GM12878 (cell line): ENCODE data around the gene HMHB1. TPM values are rescaled to one million over a fixed set of nuclear protein-coding genes. Genes with fewer than 3 reads are reported as not detected.

Experiments used
- ATAC-seq: fragments of 200-7000 bp; cut with Tn5 transposase; 3 replicates; pipeline ENCODE4 v1.9.1; 2020; ENCODE audit warnings: mild to moderate bottlenecking, moderate library complexity
- BruUV-seq: library from RNA; stranded (reverse); fragments of 400-500 nt; replicated peaks from 2 replicates; lab custom pipeline; 2021; lab: Mats Ljungman, UMichigan
- CTCF ChIA-PET: fragments of 300-600 bp; sonication (Branson Sonifier 250); formaldehyde crosslinking; extraction: SDS; loops from one replicate; lab custom pipeline; 2021; ENCODE audit warnings: inconsistent platforms; lab: Yijun Ruan, JAX
- POLR2A ChIA-PET: fragments of 350-600 bp; formaldehyde crosslinking; extraction: SDS; loops from one replicate; lab custom pipeline; 2021; ENCODE audit warnings: inconsistent platforms; lab: Charles Lee
- RAD21 ChIA-PET: fragments of 300-600 bp; sonication (Branson Sonifier 250); formaldehyde crosslinking; loops from one replicate; lab custom pipeline; 2023; ENCODE audit warnings: antibody characterized with exemption; ENCODE audit not compliant: unreplicated experiment; lab: Charles Lee
- SMC1A ChIA-PET: fragments of 300-600 bp; sonication (Branson Sonifier 250); formaldehyde crosslinking; loops from one replicate; lab custom pipeline; 2023; ENCODE audit not compliant: unreplicated experiment, uncharacterized antibody; lab: Charles Lee
- DNase-seq: peaks from one replicate; pipeline ENCODE4 v3.0.0-alpha.2; 2011; ENCODE audit warnings: low read depth, low spot score
- FAIRE-seq: peaks from 3 replicates; lab custom pipeline; 2011; peaks lifted over from hg19 to GRCh38; lab: Jason Lieb, UNC
- H2AFZ ChIP-seq: 2 replicates; pipeline ENCODE4 v1.6.0; 2011; ENCODE audit warnings: low read depth, low read length, control low read depth; ENCODE audit not compliant: control insufficient read depth
- H3K27ac ChIP-seq: 2 replicates; pipeline ENCODE4 v1.5.1; 2011; ENCODE audit warnings: control low read depth; ENCODE audit not compliant: control insufficient read depth, insufficient read depth
- H3K27me3 ChIP-seq, 2 experiments: replicated peaks in 1 of 2; 2 replicates each; pipeline versions ENCODE4 v1.6.0 to v1.6.1; 2011; ENCODE audit warnings: low read length in 1 of 2; ENCODE audit not compliant: control insufficient read depth in 2 of 2, insufficient read depth in 2 of 2
- H3K36me3 ChIP-seq, 2 experiments: 2 replicates each; pipeline ENCODE4 v1.5.1; 2011; ENCODE audit warnings: low read length in 1 of 2; ENCODE audit not compliant: control insufficient read depth in 2 of 2, insufficient read depth in 2 of 2
- H3K4me1 ChIP-seq: 2 replicates; pipeline ENCODE4 v1.6.1; 2011; ENCODE audit warnings: mild to moderate bottlenecking, low read length, moderate library complexity, mixed read lengths; ENCODE audit not compliant: control insufficient read depth, insufficient read depth
- H3K4me2 ChIP-seq: 2 replicates; pipeline ENCODE4 v1.6.0; 2011; ENCODE audit warnings: control low read depth; ENCODE audit not compliant: control insufficient read depth, insufficient read depth
- H3K4me3 ChIP-seq: fragments of 200-600 bp; sonication (generic); 2 replicates; pipeline ENCODE4 v1.5.1; 2016
- H3K79me2 ChIP-seq: 2 replicates; pipeline ENCODE4 v1.6.0; 2011; ENCODE audit warnings: low read length; ENCODE audit not compliant: control insufficient read depth, insufficient read depth
- H3K9ac ChIP-seq: 2 replicates; pipeline ENCODE4 v1.8.0; 2011; ENCODE audit warnings: low read length, control low read depth, mixed read lengths; ENCODE audit not compliant: control insufficient read depth, insufficient read depth
- H3K9me3 ChIP-seq: replicated peaks from 3 replicates; pipeline ENCODE4 v1.5.1; 2011; ENCODE audit warnings: mild to moderate bottlenecking, low read length; ENCODE audit not compliant: control insufficient read depth, insufficient read depth
- H4K20me1 ChIP-seq: 2 replicates; pipeline ENCODE4 v1.6.0; 2011; ENCODE audit not compliant: control insufficient read depth, insufficient read depth
- CBFB ChIP-seq: IDR thresholded peaks from 2 replicates; pipeline ENCODE4 v1.6.1; 2016; ENCODE audit warnings: antibody characterized with exemption, low read depth
- ETV6 ChIP-seq, 2 experiments: fragments of 450-650 bp in 1 of 2; IDR thresholded peaks in 1 of 2; conservative IDR thresholded peaks in 1 of 2; 2 replicates each; pipeline ENCODE4 v1.6.1; 2014; ENCODE audit warnings: antibody characterized with exemption in 1 of 2, borderline replicate concordance in 1 of 2, low read depth in 1 of 2, mild to moderate bottlenecking in 1 of 2, moderate library complexity in 1 of 2
- FOXM1 ChIP-seq: IDR thresholded peaks from 2 replicates; pipeline ENCODE4 v1.6.1; 2012; ENCODE audit warnings: low read depth, mild to moderate bottlenecking, inconsistent platforms, low read length, moderate library complexity
- HDAC2 ChIP-seq: fragments of 200-600 bp; sonication (generic); IDR thresholded peaks from 2 replicates; pipeline ENCODE4 v1.6.1; 2017
- NFYB ChIP-seq: IDR thresholded peaks from 2 replicates; pipeline ENCODE4 v1.6.1; 2011; ENCODE audit warnings: low read depth, mild to moderate bottlenecking, low read length, improper control_type of control experiment, moderate library complexity; ENCODE audit not compliant: insufficient read depth
- POLR2A ChIP-seq: IDR thresholded peaks from 2 replicates; pipeline ENCODE4 v1.6.1; 2011; ENCODE audit warnings: low read depth, mild to moderate bottlenecking, low read length
- TCF3 ChIP-seq: IDR thresholded peaks from 2 replicates; pipeline ENCODE4 v1.6.1; 2012; ENCODE audit warnings: low read depth, mild to moderate bottlenecking, low read length, borderline replicate concordance; ENCODE audit not compliant: insufficient read depth
- USF2 ChIP-seq: IDR thresholded peaks from 2 replicates; pipeline ENCODE4 v1.6.1; 2011; ENCODE audit warnings: low read depth, low read length, improper control_type of control experiment, borderline replicate concordance
- ZBTB11 ChIP-seq: fragments of 450-650 bp; formaldehyde crosslinking; IDR thresholded peaks from 2 replicates; pipeline ENCODE4 v1.5.0; 2022; ENCODE audit warnings: mild to moderate bottlenecking, missing genetic modification characterization
- ZNF217 ChIP-seq: fragments of 450-650 bp; IDR thresholded peaks from 2 replicates; pipeline ENCODE4 v1.6.1; 2017; ENCODE audit warnings: antibody characterized with exemption, mild to moderate bottlenecking
- ZNF274 ChIP-seq: IDR thresholded peaks from one replicate; pipeline ENCODE4 v1.8.0; 2011; ENCODE audit not compliant: insufficient read length, insufficient read depth
- whole genome bisulfite sequencing: methylation state at CpG from one replicate; pipeline ENCODE4 v1.1.6; 2016; ENCODE audit warnings: low lambda C conversion rate; ENCODE audit not compliant: insufficient replicate concordance, insufficient coverage; ENCODE audit errors: missing lambda C conversion rate; 5-methylcytosine and 5-hydroxymethylcytosine counted together
- in situ Hi-C: fragments of 300-500 bp; cut with MboI; formaldehyde crosslinking; loops from 9 replicates; pipeline ENCODE4 v1.14.3; 2018; ENCODE audit warnings: mixed read lengths
- intact Hi-C: fragments of 100-400 bp; cut with micrococcal nuclease; formaldehyde crosslinking; loops from one replicate; pipeline ENCODE4 v1.14.2; 2022; ENCODE audit not compliant: unreplicated experiment
- polyA plus RNA-seq, 11 experiments: library from polyadenylated mRNA; depleted of rRNA in 4 of 11; unstranded in 6 of 11; stranded (reverse) in 5 of 11; fragments of >200 nt; fragmentation: Nextera tagmentation in 4 of 11; fragmentation: Illumina TruSeq in 1 of 11; extraction: Ambion mirVana in 4 of 11; extraction: Trizol in 1 of 11; gene quantifications; 1 replicate in 1 of 11; 2 replicates in 10 of 11; pipeline versions ENCODE4 v1.2.1 to v1.2.3, GENCODE V29; 2011 to 2016; ENCODE audit warnings: inconsistent platforms in 2 of 11, missing spikeins in 2 of 11, low read depth in 1 of 11
- total RNA-seq, 4 experiments: library from RNA; depleted of rRNA in 3 of 4; stranded (reverse); fragments of >200 nt in 3 of 4; fragmentation: Illumina TruSeq in 1 of 4; extraction: Trizol in 1 of 4; gene quantifications; 2 replicates each; pipeline versions ENCODE4 v1.2.1 to v1.2.3, GENCODE V29; 2013 to 2021
- TF ChIP-seq, protein P1 (sequence below): fragments of 450-650 bp; IDR thresholded peaks from 2 replicates; pipeline ENCODE4 v1.6.1; 2014; ENCODE audit warnings: mild to moderate bottlenecking

Gene HMHB1
- total and polyA plus RNA-seq, 10 of the 15 experiments (the other 5 are each of a cell fraction or from before 2014, with no cell fraction given) = 0.45 to 20.3 (median 4.6) TPM

DNA sequence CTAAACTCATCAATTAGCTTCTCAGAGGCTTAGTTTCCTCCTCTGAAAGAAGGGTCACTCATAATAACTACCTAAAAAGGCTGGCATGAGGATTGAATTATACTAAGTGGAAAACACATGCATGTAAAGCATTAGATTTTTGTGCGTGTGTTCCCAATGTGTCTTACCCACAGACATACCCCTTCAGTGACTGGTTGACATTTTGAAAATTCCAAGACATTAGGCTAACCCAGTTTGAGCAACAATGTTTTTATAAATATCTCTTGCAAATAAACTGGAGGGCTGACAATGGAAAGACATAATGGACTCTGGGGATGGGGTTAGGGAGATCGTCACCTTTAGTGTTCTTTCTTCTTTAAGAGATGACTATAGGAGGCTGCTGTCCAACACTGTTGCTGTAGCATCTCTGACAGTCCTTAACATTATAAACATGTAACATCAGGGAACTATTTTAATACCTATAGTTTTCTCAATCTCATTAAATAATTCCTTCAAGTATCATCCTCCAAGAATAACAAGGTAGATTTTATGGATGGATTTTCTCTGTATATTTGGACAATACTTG lies 24.3 kb downstream of the HMHB1 start (continued):
- TF ChIP-seq USF2 (no peak), FOXM1 (no peak)
- TF ChIP-seq, all 136 proteins: peak for 0

DNA sequence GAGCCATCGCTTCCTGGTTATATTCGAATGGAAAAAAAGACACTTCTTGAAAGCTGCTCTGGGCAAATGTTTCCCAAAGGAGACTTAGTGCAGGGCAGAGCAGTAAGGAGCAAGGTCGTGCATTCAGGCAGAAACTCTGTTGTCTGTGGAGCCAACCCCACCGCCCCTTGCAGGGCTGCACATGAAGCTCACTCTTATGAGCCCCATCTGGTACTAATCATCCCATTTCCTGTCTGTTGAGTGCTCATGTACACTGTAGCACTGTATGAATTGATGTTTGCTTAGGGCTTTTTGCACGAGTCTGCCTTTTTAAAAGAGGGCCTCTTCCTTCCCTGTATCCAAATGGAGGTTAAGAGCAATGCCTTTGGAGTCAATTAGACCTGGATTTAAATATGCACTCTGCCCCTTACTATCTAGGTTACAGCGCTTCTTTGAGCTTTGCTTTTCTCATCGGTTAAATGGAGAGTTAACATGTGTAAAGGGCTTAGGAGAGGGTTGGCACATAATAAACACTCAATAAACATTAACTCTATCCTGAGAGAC lies 25.4 kb downstream of the HMHB1 start:
- peak; percentile 33; the same call in 1 of the 3 replicates for ATAC-seq
- SMC1A ChIA-PET = interaction anchor here (1.1 to 1.4 kb wide), 3 partner anchors 11 to 13 kb away, joined by 3 to 4 read pairs (median 3); no protein-coding TSS in a partner anchor
- RAD21 ChIA-PET = interaction anchor here (0.6 to 1.2 kb wide), 2 partner anchors 131 to 1206 kb away, joined by 3 read pairs; no protein-coding TSS in a partner anchor
- Histone ChIP-seq H3K9ac (no peak overlapping the region), H3K27me3 (no peaks in the 10 kb centered on the region), H3K9me3 (no peaks in the 10 kb centered on the region), H3K4me2 (no peak overlapping the region), H3K4me3 (no peak overlapping the region), H3K79me2 (no peaks in the 10 kb centered on the region), H3K36me3 (no peaks in the 10 kb centered on the region), H3K4me1 (no peaks in the 10 kb centered on the region), H4K20me1 (no peaks in the 10 kb centered on the region), H2AFZ (no peak overlapping the region), H3K27ac (no peak overlapping the region)
- 63% methylated on average over 7 of the region's 7 CpGs for WGBS
- no peak for DNase-seq
- intact Hi-C loops (no loop called here), in situ Hi-C loops (no loop called here)
- TF ChIP-seq ZBTB11 (CRISPR knock-in tag) (no peak), NFYB (no peak), CBFB (no peak), ZNF217 (no peak), ZNF274 (no peak), POLR2A (no peak), ETV6 (conservative IDR thresholded peaks at IDR 0.05 in 1 of 2, IDR thresholded peaks at IDR 0.05 in 1 of 2; ENCODE audit: borderline replicate concordance in 1 of 2, low read depth in 1 of 2) (no peak), TCF3 (no peak), HDAC2 (no peak)
- TF ChIP-seq, protein P1, sequence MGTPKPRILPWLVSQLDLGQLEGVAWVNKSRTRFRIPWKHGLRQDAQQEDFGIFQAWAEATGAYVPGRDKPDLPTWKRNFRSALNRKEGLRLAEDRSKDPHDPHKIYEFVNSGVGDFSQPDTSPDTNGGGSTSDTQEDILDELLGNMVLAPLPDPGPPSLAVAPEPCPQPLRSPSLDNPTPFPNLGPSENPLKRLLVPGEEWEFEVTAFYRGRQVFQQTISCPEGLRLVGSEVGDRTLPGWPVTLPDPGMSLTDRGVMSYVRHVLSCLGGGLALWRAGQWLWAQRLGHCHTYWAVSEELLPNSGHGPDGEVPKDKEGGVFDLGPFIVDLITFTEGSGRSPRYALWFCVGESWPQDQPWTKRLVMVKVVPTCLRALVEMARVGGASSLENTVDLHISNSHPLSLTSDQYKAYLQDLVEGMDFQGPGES = no peak
- POLR2A ChIA-PET = no interaction called here
- FAIRE-seq = no peak
- BruUV-seq = no TSS peak
- CTCF ChIA-PET = interaction anchor here (1.2 to 1.4 kb wide), 2 partner anchors 9 to 131 kb away, joined by 5 read pairs; no protein-coding TSS in a partner anchor
